Prostate gland (tissue), 2 donors: Measurements from ENCODE around the gene ADAM20. TPM values are rescaled to one million over a fixed set of nuclear protein-coding genes. Genes with fewer than 3 reads are reported as not detected.

Experiments used
- DNase-seq: peaks from one replicate; pipeline ENCODE4 v3.0.0-alpha.2; 2019; ENCODE audit warnings: low spot score
- H3K27ac ChIP-seq, 2 donors: fragments of 200-600 bp; sonication (generic); 2 replicates each; pipeline ENCODE4 v1.5.1; 2017 to 2019
- H3K27me3 ChIP-seq: fragments of 200-600 bp; sonication (generic); replicated peaks from 2 replicates; pipeline ENCODE4 v1.5.1; 2019; ENCODE audit not compliant: insufficient read depth
- H3K36me3 ChIP-seq, 2 donors: fragments of 200-600 bp; sonication (generic); 1 replicate in 1 of 2; 2 replicates in 1 of 2; pipeline versions ENCODE4 v1.5.1 to v1.8.1; 2017 to 2019
- H3K4me1 ChIP-seq: fragments of 200-600 bp; sonication (generic); replicated peaks from 2 replicates; pipeline ENCODE4 v1.5.1; 2019
- H3K4me3 ChIP-seq, 2 donors: fragments of 200-600 bp; sonication (generic); 2 replicates each; pipeline ENCODE4 v1.5.1; 2017 to 2019
- H3K9me3 ChIP-seq: fragments of 200-600 bp; sonication (generic); 2 replicates; pipeline ENCODE4 v1.5.1; 2017
- POLR2A ChIP-seq: fragments of 450-650 bp; IDR thresholded peaks from one replicate; pipeline ENCODE4 v1.6.1; 2016; ENCODE audit warnings: antibody characterized with exemption, mild to moderate bottlenecking
- POLR2AphosphoS5 ChIP-seq: sonication (generic); formaldehyde crosslinking; IDR thresholded peaks from one replicate; pipeline ENCODE4 v1.6.1; 2017; ENCODE audit warnings: antibody characterized with exemption
- WGBS: methylation state at CpG from one replicate; pipeline ENCODE4 v1.1.5; 2018; 5-methylcytosine and 5-hydroxymethylcytosine counted together
- intact Hi-C: fragments of 100-400 bp; cut with DNase I; formaldehyde crosslinking; loops from one replicate; pipeline ENCODE4 v1.14.2; 2022
- total RNA-seq, 2 donors: library from RNA; depleted of rRNA; stranded (reverse); fragments of >200 nt; gene quantifications; one replicate each; pipeline ENCODE4 v1.1.0, GENCODE V29; 2016
- TF ChIP-seq, protein P1 (sequence below), 4 experiments: fragments of 200-600 bp in 2 of 4; fragments of 450-650 bp in 2 of 4; sonication (generic) in 2 of 4; IDR thresholded peaks; 1 replicate in 3 of 4; 2 replicates in 1 of 4; pipeline ENCODE4 v1.5.1; 2016 to 2019; ENCODE audit warnings: antibody characterized with exemption in 4 of 4, mild to moderate bottlenecking in 2 of 4, moderate library complexity in 2 of 4

The ADAM20 gene
- 1 to 10 TPM in 1 of 2 donors, under 1 TPM in 1; 0.96 to 1.6 TPM for total RNA-seq

DNA sequence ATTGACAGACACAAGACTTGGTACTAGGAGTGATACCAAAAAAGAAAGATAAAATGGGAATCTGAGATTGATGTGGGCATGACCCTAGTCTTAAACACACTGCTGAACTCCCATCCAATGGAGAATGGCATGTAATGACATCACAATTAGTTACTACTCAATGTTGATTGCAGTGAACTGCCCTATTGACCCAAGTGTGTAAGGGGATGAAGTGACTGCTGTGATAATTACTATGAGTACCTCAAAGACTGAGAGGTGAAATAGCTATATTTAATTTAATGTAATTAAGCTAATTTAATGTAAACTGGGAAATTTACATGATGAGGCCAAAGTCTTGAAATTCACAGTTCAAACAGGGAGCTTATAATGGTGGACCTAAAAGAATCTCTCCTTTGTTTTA, at the start of gene ADAM20:
Gene ADAM20 (minus strand): TSS at position 101 of the 400 bp plus-strand sequence. CDS start 10,247 bp downstream, outside the sequence.
- Histone ChIP-seq H3K4me1 (no peaks in the 10 kb centered on the region), H3K4me3 (no peak within 1 kb of the TSS), H3K36me3 (no peaks in the 10 kb centered on the region), H3K27me3 (no peaks in the 10 kb centered on the region), H3K9me3 (no peaks in the 10 kb centered on the region), H3K27ac (no peak within 1 kb of the TSS)
- TF ChIP-seq, protein P1, sequence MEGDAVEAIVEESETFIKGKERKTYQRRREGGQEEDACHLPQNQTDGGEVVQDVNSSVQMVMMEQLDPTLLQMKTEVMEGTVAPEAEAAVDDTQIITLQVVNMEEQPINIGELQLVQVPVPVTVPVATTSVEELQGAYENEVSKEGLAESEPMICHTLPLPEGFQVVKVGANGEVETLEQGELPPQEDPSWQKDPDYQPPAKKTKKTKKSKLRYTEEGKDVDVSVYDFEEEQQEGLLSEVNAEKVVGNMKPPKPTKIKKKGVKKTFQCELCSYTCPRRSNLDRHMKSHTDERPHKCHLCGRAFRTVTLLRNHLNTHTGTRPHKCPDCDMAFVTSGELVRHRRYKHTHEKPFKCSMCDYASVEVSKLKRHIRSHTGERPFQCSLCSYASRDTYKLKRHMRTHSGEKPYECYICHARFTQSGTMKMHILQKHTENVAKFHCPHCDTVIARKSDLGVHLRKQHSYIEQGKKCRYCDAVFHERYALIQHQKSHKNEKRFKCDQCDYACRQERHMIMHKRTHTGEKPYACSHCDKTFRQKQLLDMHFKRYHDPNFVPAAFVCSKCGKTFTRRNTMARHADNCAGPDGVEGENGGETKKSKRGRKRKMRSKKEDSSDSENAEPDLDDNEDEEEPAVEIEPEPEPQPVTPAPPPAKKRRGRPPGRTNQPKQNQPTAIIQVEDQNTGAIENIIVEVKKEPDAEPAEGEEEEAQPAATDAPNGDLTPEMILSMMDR (IDR thresholded peaks at IDR 0.05) = no peak
- TF ChIP-seq POLR2A = no peak
- TF ChIP-seq POLR2AphosphoS5 = no peak
- DNase-seq = no peak
- intact Hi-C loops = no loop called here

DNA sequence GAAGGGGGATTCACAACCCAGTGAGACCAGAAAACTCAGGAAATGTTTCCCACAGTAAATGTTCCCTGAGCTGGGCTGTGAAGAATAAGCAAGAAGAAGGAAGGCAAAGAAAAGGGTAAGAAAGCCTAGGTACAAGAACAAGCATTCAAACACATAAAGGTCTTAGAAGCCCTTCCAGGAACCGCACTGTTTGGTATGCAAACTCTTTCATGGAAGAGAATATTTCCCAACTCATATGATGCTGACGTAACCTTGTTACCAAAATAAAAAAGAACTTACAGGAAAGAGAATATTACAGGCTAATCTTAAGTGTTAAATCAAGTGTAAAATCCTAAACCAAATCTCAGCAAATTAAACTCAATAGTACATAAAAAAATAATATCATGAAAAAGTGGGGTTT, 42.1 kb upstream of the ADAM20 start:
- no peak overlapping the region for H3K27ac ChIP-seq
- no peaks in the 10 kb centered on the region for H3K27me3 ChIP-seq
- 87% methylated on average over 2 of the region's 2 CpGs for WGBS
- intact Hi-C loops = no loop called here
- H3K9me3 ChIP-seq = no peaks in the 10 kb centered on the region
- no peak overlapping the region for H3K4me3 ChIP-seq
- TF ChIP-seq POLR2AphosphoS5 (no peak), POLR2A (no peak)
- TF ChIP-seq, protein P1 (IDR thresholded peaks at IDR 0.05) = no peak
- no peak for DNase-seq
- H3K36me3 ChIP-seq = no peaks in the 10 kb centered on the region
- H3K4me1 ChIP-seq = no peaks in the 10 kb centered on the region

DNA sequence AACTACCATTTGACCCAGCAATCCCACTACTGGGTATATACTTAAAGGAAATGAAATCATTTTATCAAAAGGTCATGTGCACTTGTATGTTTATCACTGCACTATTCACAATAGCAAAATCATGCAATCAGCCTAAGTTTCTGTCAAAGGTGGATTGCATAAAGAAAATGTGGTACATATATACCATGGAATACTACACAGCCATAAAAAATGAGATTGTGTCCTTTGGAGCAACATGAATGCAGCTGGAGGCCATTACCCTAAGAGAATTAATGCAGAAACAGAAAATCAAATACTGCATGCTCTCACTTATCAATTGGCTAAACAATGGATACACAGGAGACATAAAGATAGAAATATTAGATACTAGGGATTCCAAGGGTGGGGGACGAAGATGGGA, 38.2 kb upstream of the ADAM20 start:
- Histone ChIP-seq H3K36me3 (no peaks in the 10 kb centered on the region), H3K4me1 (no peaks in the 10 kb centered on the region), H3K27me3 (no peaks in the 10 kb centered on the region), H3K9me3 (no peaks in the 10 kb centered on the region), H3K27ac (no peak overlapping the region), H3K4me3 (no peak overlapping the region)
- intact Hi-C loops = no loop called here
- 95% methylated on average over 1 of the region's 1 CpG for WGBS
- DNase-seq = no peak
- TF ChIP-seq POLR2AphosphoS5 (no peak), POLR2A (no peak)
- TF ChIP-seq, protein P1 (IDR thresholded peaks at IDR 0.05) = no peak

DNA sequence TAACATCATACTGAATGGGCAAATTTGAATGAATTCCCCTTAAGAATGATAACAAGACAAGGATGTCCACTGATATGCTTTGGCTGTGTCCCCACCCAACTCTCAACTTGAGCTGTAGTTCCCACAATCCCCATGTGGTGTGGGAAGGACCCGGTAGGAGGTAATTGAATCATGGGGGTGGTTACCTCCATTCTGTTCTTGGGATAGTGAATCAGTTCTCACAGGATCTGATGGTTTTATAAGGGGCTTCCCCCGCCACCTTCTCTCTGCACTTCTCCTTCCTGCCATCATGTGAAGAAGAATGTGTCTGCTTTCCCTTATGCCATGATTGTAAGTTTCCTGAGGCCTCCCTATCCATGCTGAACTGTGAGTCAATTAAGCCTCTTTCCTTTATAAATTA, 36.3 kb upstream of the ADAM20 start:
- Histone ChIP-seq H3K27ac (no peak overlapping the region), H3K4me1 (no peaks in the 10 kb centered on the region), H3K27me3 (no peaks in the 10 kb centered on the region), H3K36me3 (no peaks in the 10 kb centered on the region), H3K9me3 (no peaks in the 10 kb centered on the region), H3K4me3 (no peak overlapping the region)
- 90% methylated on average over 2 of the region's 2 CpGs for WGBS
- no peak for DNase-seq
- intact Hi-C loops = no loop called here
- TF ChIP-seq, protein P1 (IDR thresholded peaks at IDR 0.05) = no peak
- TF ChIP-seq POLR2A (no peak), POLR2AphosphoS5 (no peak)

DNA sequence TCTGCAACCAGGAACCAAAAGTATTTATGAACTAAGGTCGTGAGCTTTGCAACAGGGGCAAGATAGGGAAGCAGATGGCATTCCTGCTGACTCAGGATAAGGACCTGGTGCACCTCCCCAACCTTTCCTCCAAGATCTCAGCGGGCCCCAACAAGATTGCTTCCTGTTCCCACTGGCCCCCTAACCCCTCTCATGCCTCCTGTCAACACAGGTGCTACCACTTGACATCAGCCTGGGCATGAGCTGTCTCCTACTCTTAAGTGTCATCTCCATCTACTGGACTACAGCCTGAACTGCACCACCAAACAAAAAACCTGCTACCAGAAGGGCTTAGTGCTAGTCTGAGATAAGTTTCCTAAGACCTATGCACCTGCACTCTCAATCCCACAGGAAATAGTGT, 33.0 kb upstream of the ADAM20 start:
- no peaks in the 10 kb centered on the region for H3K36me3 ChIP-seq
- WGBS = 64% methylated on average over 2 of the region's 2 CpGs
- H3K9me3 ChIP-seq = no peaks in the 10 kb centered on the region
- H3K27me3 ChIP-seq = no peaks in the 10 kb centered on the region
- DNase-seq = no peak
- intact Hi-C loops = no loop called here
- no peak overlapping the region for H3K4me3 ChIP-seq
- TF ChIP-seq POLR2AphosphoS5 (no peak), POLR2A (no peak)
- TF ChIP-seq, protein P1 (IDR thresholded peaks at IDR 0.05) = peak in 2 of 4 experiments; percentile 16 to 24
- H3K27ac ChIP-seq = no peak overlapping the region
- no peaks in the 10 kb centered on the region for H3K4me1 ChIP-seq
